Type B pancreatic cell (in vitro differentiated cells): ENCODE data around the gene TMEM128. TPM values are rescaled to one million over a fixed set of nuclear protein-coding genes. Genes with fewer than 3 reads are reported as not detected.

ENCODE experiments used
- DNase-seq: peaks from one replicate; pipeline ENCODE4 v3.0.0; 2021; ENCODE audit warnings: mixed read lengths; ENCODE audit not compliant: unreplicated experiment; ENCODE audit errors: extremely low spot score
- H3K27ac Mint-ChIP-seq: 2 replicates; pipeline ENCODE4 v1.8.0; 2021; ENCODE audit warnings: mild to moderate bottlenecking, mixed read lengths
- H3K27me3 Mint-ChIP-seq: 2 replicates; pipeline ENCODE4 v1.8.0; 2021; ENCODE audit warnings: mixed read lengths
- H3K36me3 Mint-ChIP-seq: 2 replicates; pipeline ENCODE4 v1.8.0; 2021; ENCODE audit warnings: mixed read lengths
- H3K4me1 Mint-ChIP-seq: one replicate; pipeline ENCODE4 v1.8.0; 2021; ENCODE audit warnings: mixed read lengths; ENCODE audit not compliant: unreplicated experiment
- H3K4me3 Mint-ChIP-seq: 2 replicates; pipeline ENCODE4 v1.8.0; 2021; ENCODE audit warnings: mild to moderate bottlenecking, mixed read lengths
- H3K9me3 Mint-ChIP-seq: 2 replicates; pipeline ENCODE4 v1.8.0; 2021; ENCODE audit warnings: mixed read lengths
- total RNA-seq: library from RNA; stranded (reverse); gene quantifications from 2 replicates; pipeline ENCODE4 v1.2.1, GENCODE V29; 2021; ENCODE audit warnings: low replicate concordance
- TF ChIP-seq, protein P1 (sequence below): fragments of 200-600 bp; sonication (generic); conservative IDR thresholded peaks from 2 replicates; pipeline ENCODE4 v1.5.0; 2021; ENCODE audit warnings: antibody characterized with exemption, mild to moderate bottlenecking

The TMEM128 gene
- total RNA-seq, 1 donor from 2014 or later = 21.8 TPM

DNA sequence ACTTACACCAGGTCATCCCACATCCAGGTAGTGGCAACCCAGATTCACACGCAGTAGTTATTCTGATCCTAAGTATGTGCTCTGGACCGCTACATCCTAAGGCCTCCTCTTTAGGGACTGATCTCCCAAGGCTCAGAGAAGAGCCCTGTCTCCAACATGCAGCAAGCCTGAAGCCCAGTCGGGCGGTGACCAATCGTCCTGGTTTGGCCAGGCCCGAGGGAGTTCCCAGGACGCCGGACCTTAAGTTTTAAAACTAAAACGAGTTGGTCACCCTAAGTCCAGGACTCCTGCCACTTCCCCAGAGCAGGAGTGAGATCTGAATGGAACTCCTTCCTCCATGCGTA is 41.5 kb upstream of the TMEM128 start:
- no peaks in the 10 kb centered on the region for H3K9me3 Mint-ChIP-seq

GRCh38 chr4:4289055-4289454 is 41.0 kb upstream of the TMEM128 start:
- Mint-ChIP-seq H3K36me3 (peaks cover under 1% of the 10 kb centered on the region), H3K4me1 (peaks cover 26% of the 10 kb centered on the region), H3K9me3 (no peaks in the 10 kb centered on the region), H3K27ac (peak overlapping the region; percentile 90), H3K27me3 (no peaks in the 10 kb centered on the region), H3K4me3 (peak overlapping the region; percentile 96)
- no peak for DNase-seq
- TF ChIP-seq, protein P1, sequence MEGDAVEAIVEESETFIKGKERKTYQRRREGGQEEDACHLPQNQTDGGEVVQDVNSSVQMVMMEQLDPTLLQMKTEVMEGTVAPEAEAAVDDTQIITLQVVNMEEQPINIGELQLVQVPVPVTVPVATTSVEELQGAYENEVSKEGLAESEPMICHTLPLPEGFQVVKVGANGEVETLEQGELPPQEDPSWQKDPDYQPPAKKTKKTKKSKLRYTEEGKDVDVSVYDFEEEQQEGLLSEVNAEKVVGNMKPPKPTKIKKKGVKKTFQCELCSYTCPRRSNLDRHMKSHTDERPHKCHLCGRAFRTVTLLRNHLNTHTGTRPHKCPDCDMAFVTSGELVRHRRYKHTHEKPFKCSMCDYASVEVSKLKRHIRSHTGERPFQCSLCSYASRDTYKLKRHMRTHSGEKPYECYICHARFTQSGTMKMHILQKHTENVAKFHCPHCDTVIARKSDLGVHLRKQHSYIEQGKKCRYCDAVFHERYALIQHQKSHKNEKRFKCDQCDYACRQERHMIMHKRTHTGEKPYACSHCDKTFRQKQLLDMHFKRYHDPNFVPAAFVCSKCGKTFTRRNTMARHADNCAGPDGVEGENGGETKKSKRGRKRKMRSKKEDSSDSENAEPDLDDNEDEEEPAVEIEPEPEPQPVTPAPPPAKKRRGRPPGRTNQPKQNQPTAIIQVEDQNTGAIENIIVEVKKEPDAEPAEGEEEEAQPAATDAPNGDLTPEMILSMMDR = no peak

More for the DNA sequence above, 41.5 kb upstream of the TMEM128 start:
- no peaks in the 10 kb centered on the region for H3K27me3 Mint-ChIP-seq
- H3K36me3 Mint-ChIP-seq = no peaks in the 10 kb centered on the region
- peak overlapping the region; percentile 96 for H3K4me3 Mint-ChIP-seq
- TF ChIP-seq, protein P1 = no peak
- H3K4me1 Mint-ChIP-seq = peaks cover 26% of the 10 kb centered on the region
- DNase-seq = no peak
- peak overlapping the region; percentile 90 for H3K27ac Mint-ChIP-seq

DNA sequence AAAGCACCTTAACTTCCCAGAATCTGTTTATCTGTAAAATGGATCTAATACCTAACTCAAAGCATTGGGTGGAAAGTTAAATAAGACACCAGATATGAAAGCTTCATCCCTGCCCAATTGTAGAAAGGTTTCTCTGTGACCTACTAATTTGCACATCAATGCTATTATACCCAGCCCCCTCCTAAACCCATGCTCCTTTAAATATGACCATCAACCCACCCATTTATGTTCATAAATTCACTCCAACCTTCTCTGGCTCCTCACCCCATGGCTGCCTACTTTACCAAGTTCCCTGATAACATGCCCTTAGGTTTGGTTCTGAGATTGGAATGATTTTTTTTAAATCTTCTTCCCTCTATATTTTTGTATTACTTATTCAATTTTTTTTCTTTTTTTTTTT is 40.1 kb upstream of the TMEM128 start:
- TF ChIP-seq, protein P1 = no peak
- H3K4me3 Mint-ChIP-seq = peak overlapping the region; percentile 57
- H3K36me3 Mint-ChIP-seq = peaks cover 5% of the 10 kb centered on the region
- DNase-seq = no peak
- no peaks in the 10 kb centered on the region for H3K9me3 Mint-ChIP-seq
- H3K27me3 Mint-ChIP-seq = no peaks in the 10 kb centered on the region
- H3K27ac Mint-ChIP-seq = no peak overlapping the region
- peaks cover 26% of the 10 kb centered on the region for H3K4me1 Mint-ChIP-seq

GRCh38 chr4:4284827-4285618 is 37.0 kb upstream of the TMEM128 start:
- no peaks in the 10 kb centered on the region for H3K27me3 Mint-ChIP-seq
- H3K4me3 Mint-ChIP-seq = no peak overlapping the region
- DNase-seq = no peak
- H3K27ac Mint-ChIP-seq = no peak overlapping the region
- H3K36me3 Mint-ChIP-seq = peaks cover 21% of the 10 kb centered on the region
- TF ChIP-seq, protein P1 = no peak
- H3K9me3 Mint-ChIP-seq = no peaks in the 10 kb centered on the region
- H3K4me1 Mint-ChIP-seq = peaks cover 15% of the 10 kb centered on the region

DNA sequence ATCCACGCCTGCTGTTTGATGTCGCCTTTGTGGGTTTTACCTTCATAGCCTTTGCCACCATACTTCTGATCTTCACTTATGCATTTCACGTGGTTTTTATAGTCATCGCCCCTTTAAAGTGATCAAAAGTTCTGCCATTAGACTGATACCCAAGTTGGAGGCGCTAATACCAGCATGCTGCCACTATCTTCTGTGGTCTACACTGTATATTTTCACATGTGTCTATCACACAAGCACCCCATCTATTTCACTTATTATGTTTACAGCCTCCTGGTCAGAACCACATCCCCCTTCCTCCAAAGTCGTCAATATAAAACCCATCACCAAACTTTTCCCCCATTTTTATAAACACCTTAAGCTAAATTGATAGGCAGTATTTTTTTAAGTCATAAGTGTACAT is 33.8 kb upstream of the TMEM128 start:
- H3K27me3 Mint-ChIP-seq = no peaks in the 10 kb centered on the region
- no peaks in the 10 kb centered on the region for H3K9me3 Mint-ChIP-seq
- no peak overlapping the region for H3K4me3 Mint-ChIP-seq
- no peak for DNase-seq
- peaks cover 23% of the 10 kb centered on the region for H3K36me3 Mint-ChIP-seq
- no peak overlapping the region for H3K27ac Mint-ChIP-seq
- no peaks in the 10 kb centered on the region for H3K4me1 Mint-ChIP-seq
- TF ChIP-seq, protein P1 = no peak
